DMS53 treated with DMSO at 0.1 percent for 48 hours (cell line): ENCODE results near the gene RAD9B.
"Not testable (repeated sequence)": the region's sequence is repeated elsewhere in the genome, so short reads cannot be mapped to it uniquely, and the experiment has no call there.

ENCODE experiments used
- DNase-seq: peaks from one replicate; lab custom pipeline; 2025; ENCODE audit not compliant: unreplicated experiment; lab: John Stamatoyannopoulos, UW

RAD9B gene

DNA sequence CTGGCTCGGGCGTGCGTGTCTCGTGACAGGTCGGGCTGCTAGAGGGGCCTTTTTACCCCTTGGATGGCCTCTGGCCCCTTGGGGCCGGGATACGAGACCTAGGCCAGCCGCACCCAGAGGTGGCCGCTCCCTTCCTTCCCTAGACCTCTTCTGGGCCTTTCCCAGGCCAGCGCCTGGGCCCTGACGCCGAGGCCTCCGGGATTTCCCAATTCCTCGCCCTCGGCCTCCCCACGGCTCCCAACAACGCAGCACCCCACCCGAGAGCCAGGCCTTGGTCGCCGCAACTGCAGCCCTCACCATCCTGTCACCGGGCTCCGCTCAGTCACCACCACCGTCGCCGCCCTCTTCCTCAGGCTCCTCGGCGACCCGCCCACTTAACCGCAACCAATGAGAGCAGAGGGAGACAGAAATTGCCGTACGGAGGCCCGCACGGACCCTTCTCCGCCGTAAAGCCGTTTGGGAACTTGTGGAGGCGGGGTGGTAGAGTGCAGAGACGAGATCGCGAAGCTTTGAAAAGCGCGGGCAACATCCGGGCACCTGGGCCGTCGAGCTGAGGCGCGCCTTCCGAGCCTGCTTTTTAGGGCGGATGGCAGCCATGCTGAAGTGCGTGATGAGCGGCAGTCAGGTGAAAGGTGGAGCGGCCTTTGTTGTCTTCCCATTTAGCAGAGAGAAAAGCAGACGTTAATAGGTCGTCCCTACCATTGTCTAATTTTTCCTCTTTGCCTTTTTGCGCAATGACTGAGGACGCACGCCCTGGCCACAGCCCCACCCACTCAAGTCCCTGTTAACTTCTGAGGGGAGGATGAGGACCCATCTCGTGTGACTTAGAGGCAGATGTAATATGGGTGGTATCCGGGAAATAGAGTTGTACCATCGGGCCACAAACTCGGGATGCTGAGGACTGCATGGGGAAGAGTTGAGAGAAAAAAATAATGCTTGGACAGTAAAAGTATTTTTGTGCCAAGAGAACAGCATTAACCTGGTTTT lies at the start of gene RAD9B, which contains the start of gene VPS29:
Gene RAD9B (plus strand): TSS at position 580 of the 987 bp plus-strand sequence. CDS start 7 bp downstream, at position 587.
Gene VPS29 (minus strand): TSS at position 360 of the 987 bp plus-strand sequence. CDS start 60 bp downstream, at position 300.
- DNase-seq: peak; percentile 99

DNA sequence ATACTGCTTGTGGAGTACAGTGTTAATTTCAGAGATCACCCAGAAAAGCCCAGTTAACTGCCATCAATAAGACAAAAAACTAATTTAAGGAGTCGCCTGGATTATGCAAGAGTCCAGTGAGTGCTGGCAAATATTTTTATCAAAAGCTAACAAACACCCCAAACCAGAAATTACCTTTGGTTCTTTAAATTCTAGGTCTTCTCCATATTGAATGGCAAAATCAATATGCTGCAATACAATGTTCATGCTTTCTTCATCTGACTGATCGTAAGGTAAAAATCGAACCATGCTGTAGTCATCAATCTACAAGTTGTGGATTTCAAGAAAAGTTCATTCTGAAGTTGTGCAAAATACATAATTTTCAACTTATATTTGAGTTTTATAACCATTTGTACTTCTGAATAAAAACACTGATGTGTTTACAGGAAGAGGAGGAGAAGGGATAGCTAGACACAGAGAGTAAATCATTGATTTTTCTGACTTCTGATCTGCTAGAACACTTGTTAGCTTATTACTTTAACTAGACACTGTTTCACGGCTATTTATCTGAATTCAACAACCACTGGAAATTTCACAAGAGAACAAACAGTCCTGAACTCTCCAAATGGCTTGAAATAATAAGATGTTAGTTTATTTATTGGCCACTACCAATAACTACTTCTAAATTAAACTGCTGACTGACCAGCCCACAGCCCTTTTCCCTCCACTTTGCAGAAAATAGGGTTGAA lies 48.4 kb upstream of the RAD9B start:
- no peak for DNase-seq

DNA sequence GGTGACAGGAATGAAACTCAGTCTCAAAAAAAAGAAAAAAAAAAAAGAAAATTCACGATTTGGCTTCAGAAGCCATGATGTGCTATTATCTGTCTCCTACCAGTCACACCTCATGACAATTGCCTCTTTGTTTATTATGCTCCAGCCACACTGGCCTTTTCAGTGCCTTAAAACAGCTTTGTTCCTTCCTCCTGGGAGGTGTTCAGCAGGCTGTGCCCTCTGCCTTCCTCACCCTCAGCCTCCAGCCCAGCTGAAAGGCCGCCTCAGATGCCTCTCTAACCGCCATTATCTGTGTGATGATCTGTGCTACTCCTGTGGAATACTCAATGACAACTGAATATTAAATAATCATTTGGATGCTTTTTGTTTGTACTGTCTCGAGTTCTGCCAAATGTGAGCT lies 43.4 kb upstream of the RAD9B start:
- DNase-seq: no peak

DNA sequence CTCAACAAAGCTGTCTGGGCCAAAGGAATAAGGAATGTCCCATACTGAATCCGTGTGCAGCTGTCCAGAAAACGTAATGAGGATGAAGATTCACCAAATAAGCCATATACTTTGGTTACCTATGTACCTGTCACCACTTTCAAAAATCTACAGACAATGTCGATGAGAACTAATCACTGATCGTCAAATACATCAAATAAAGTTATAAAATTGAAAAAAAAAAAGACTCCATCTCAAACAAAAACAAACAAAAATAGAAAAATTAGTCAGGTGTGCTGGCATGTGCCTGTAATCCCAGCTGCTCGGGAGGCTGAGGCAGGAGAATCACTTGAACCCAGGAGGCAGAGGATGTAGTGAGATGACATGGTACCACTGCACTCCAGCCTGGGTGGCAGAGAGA lies 40.9 kb upstream of the RAD9B start:
- DNase-seq: not testable (repeated sequence)

DNA sequence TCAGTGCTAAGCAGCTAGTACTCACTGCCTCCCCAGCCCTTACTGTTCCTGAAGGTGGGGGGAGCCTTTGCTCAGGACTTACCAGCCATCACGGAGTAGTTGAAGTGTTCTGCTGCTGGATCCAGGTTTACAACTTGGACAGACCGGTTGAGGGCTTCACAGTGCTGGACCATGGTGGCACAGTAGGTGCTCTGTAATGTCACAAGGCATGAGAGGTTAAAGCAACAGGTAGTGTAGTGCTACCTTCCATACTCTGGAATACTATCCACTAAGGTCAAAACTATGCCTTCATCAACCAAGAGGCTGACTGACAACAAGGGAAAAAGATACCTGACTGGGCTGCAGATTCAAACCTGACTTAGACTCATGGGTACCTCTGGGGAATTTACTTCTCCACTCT lies 37.1 kb upstream of the RAD9B start:
- no peak for DNase-seq

DNA sequence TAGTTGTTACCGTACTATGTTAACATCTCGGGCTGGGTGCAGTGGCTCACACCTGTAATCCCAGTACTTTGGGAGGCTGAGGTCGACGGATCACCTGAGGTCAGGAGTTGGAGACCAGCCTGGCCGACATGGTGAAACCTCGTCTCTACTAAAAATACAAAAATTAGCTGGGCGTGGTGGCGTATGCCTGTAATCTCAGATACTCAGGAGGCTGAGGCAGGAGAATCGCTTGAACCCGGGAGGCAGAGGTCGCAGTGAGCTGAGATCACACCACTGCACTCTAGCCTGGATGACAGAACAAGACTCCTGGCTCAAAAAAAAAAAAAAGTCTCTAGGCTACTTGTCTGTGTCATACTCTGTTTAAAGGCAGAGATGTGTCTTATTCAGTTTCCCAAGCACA lies 36.4 kb upstream of the RAD9B start:
- DNase-seq: not testable (repeated sequence)

DNA sequence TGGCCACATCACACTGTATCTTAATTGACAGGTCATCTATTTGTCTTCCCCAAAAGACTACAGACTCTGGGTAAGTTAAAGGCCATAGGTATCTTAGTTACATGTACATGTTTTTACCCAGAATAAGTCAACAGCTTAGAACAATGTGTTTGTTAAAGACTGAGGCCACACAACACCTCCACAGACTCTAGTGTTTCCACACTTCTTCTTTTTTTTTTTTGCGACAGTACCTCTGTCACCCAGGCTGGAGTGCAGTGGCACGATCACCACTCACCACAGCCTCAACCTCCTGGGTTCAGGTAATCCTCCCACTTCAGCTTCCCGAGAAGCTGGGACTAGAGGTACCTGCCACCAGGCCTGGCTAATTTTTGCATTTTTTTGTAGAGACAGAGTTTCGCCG lies 35.3 kb upstream of the RAD9B start:
- no peak for DNase-seq

DNA sequence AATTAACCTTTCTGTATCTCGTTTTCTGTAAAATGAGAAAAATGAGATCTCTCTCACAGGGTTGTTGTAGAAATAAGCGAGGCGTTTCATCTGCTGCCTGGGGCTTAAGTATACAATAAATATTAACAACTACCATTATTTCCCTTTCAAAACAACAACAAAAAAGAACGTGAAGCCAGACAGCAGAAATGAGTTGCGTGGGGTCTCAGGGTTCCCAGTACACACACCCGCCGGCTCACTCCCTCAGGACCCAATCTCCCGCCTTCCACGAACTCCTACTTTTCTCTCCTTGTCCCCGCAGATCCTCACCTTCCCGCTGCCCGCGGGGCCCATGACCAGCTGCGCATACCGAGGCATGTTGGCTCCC lies 34.3 kb upstream of the RAD9B start:
- DNase-seq: no peak

DNA sequence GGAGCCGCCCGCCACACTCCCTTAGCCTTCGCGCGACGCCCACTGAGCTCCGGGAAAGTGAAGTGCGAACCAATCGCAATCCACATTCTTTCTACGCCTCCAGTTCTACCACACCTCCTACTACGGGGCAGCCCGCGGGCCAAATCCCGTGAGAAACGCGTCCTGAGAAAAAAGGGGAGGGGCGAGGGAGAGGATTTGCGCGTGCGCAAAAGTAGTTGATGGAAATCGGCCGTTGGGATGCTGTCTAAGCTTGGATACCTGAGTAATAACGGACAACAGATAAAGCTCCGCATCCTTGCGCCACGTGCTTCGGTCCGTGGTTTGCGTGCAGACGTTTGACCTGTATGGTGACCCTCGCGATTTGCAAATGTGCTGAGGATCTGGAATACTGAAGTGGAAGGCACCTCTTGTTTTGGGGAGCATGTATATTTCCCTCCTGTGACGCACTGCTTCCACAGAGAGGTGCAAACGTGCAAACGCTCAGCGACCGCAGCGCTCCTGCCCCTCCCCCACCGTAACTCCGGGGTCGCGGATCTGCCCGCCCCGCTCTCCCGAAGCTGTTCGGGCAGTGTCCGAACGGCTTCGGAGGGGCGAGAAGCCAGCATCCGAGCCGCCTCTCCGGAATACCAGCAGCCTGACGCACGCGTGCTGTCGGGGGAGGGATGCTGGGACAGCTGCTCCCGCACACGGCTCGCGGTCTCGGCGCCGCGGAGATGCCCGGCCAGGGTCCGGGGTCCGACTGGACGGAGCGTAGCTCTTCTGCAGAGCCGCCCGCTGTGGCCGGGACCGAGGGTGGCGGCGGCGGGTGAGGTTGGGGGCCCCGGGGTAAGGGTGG lies 33.7 kb upstream of the RAD9B start, which contains the start of the genes FAM216A and GPN3:
Gene FAM216A (plus strand): TSS at position 632 of the 835 bp plus-strand sequence. CDS start 31 bp downstream, at position 663.
Gene GPN3 (minus strand): TSS at position 44 of the 835 bp plus-strand sequence. CDS start 54 bp downstream, outside the sequence.
- DNase-seq: peak; percentile 99

DNA sequence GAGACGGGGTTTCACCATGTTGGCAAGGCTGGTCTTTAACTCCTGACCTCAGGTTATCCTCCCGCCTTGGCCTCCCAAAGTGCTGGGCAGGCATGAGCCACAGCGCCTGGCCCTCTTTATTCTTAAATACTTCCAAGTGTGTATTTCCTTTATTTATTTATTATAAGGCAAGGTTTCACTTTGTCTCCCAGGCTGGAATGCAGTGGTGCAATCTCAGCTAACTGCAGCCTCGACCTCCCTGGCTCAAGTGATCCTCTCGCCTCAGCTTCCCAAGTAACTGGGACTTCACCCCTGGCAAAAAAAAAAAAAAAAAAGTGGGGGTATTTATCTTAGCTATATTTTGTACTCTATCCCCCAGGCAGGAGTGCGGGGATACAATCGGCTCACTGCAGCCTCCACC lies 26.7 kb upstream of the RAD9B start:
- DNase-seq: no peak

DNA sequence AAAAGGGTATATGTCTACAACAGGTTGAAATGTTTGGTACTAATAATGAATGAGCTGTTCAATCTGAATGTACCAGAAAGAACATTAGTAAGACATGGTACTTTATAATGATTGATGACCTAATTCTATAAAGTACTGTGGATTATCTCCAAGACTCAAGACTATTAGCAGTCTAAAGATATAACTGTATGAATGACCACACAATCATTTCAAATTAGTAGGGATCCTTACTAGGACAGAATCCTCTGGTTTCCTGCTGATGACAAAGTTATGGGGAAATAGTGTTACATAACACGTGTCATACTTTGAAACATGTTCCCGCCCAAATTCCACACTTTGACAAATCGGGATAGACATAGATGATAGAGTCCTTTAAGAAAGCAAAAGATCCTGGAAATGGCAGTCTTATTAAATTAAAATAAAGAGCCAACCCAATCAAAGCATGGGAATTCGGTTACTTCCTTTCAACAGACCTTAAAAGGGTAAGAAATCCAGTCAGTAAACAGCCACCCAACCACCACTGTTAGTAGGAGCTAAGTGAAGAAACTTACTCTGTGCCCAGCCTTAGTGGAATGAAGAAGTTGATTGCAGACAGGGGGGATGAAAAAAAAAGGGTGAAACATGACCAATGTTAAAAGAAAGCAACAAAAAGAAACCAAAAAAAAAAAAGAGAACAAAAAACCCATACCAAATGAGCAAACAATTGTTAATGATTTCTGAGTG lies 3.0 kb upstream of the RAD9B start:
- no peak for DNase-seq

DNA sequence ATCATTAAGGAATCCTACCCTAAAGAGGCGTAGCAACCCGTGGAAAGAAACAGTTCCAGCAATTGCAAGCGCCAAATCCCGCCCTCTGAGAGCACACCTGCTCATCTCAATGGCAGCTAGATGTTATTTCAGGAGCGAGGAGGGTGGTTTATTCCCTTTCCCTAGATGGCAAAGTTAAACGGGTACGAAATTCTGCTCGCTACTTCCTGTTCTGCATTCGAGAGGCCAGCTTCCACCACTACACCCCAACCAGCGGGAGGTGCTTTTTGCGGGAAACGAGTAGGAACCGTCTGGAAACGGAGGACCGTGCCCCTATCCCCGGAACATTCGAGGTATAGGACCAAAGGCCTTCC lies 756 bp upstream of the RAD9B start:
- peak; percentile 61 for DNase-seq

DNA sequence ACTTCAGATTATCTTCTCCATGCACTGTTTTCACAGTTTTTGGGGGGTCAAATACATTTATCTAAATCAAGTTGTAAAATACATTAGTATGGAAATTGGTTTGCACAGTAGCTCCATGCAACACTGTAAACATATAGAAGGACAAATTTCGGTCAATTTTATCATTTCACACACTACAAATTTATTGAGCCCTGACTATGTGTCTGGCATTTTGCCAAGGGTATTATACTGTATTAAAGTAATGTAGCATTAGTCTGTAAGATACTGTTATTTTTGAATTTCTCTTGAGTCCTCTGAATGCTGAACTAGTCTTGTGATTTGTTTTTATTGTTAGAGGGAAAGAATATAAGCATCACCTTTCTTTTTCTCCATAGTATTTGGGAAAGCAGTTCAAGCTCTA lies 1.3 kb downstream of the RAD9B start:
- DNase-seq: no peak

DNA sequence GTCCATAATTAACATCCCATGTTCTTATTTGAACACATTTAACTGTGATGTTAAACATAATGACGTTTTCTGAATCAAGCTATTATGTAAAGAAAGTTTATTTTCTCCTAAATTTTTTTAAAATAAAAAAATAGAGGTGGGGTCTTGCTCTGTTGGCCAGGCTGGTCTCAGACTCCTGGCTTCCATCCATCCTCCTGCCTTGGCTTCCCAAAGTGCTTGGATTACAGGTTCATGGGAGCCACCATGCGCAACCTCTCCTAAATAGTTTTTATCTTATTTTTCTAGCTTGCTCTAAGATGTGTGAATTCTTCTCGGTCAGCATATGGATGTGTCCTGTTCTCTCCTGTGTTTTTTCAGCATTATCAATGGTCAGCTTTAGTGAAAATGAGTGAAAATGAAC lies 3.2 kb downstream of the RAD9B start:
- no peak for DNase-seq

DNA sequence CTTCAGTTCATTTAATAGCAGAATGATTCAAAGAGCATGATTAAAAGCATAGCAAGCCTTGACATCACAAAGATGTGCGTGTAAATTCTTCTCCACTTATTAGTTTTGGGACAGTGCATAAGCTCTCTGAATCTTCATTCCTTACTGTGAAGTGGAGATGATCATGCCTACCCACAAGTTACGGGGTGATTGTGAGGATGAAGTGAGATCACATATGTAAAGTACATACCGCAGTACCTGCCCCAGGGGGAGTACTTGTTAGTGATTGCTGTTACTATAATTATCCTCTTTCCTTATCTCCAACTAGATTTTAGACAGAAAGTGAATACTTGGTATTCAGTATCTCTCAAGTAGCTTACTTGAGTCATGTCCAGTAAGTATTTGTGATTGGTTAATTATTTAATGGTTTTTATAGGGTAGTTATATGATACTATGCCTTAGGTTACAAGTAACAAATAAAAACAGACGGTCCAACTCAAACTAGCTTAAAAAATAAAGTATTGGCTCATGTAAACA lies 6.0 kb downstream of the RAD9B start:
- DNase-seq: no peak

DNA sequence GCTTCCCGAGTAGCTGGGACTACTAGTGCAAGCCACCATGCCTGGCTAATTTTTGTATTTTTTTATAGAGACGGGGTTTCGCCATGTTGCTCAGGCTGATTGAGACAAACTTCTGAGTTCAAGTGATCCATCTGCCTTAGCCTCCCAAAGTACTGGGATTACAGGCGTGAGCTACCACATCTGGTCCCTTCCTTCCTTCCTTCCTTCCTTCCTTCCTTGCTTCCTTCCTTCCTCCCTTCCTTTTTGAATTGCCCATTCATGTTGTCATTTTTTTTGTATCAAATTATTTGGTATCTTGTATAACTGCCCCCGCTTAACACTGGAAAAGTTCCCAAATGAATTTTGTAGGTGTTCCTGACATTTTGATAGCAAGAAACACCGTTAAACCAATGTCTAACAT lies 11.7 kb downstream of the RAD9B start:
- DNase-seq: no peak

DNA sequence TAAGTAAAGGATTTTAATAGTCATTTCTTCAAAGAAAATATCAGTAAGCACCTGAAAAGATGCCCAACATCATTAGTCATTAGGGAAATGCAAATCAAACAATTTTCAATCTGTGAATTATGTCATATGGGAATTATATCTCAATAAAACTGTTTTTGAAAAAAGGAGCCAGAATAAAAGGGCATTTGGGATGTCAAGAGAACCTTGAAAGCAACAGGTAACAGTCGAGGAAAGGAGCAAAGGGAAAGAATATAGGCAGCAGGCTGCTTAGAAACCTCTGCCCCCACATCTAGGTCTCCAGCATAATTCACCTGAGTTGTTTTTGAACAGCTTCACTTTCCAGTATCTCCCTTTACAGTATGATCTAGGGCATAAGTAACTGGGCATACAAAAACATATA lies 12.2 kb downstream of the RAD9B start:
- no peak for DNase-seq

DNA sequence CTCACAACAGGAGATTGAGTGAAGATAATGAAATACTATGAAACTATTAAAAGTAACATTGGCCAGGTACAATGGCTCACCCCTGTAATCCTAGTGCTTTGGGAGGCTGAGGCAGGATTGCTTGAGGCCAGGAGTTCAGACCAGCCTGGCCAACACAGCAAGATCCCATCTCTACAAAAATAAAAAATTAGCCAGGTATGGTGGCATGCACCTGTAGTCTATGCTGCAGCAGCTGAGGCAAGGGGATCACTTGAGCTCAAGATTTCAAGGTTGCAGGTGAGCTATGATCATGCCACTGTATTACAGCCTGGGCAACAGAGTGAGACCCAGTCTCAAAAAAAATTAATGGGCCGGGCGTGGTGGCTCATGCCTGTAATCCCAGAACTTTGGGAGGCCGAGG lies 14.9 kb downstream of the RAD9B start:
- no peak for DNase-seq

DNA sequence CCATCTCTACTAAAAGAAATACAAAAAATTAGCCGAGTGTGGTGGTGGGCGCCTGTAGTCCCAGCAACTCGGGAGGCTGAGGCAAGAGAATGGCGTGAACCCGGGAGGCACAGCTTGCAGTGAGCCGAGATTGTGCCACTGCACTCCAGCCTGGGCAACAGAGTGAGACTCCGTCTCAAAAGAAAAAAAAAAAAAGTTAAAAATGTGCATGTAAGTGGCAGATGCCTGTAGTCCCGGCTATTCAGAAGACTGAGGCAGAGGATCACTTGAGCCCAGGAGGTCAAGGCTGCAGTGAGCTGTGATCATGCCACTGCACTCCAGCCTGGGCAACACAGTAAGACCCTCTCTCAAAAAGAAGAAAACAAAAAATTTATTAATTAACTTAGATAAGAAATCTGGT lies 15.9 kb downstream of the RAD9B start:
- not testable (repeated sequence) for DNase-seq
